B cell (primary cell): ENCODE measurements around the gene HIPK3. TPM values are rescaled to one million over a fixed set of nuclear protein-coding genes. Genes with fewer than 3 reads are reported as not detected.

Experiments used
- ATAC-seq: fragments of 200-7000 bp; cut with Tn5 transposase; one replicate; pipeline ENCODE4 v1.10.0; 2021; ENCODE audit warnings: low read depth, mild to moderate bottlenecking, moderate number of reproducible peaks, moderate library complexity
- CTCF ChIA-PET: fragments of 350-600 bp; sonication (Branson Sonifier 250); formaldehyde crosslinking; loops from one replicate; lab custom pipeline; 2021; ENCODE audit warnings: antibody characterized with exemption, inconsistent platforms; lab: Charles Lee
- POLR2A ChIA-PET: fragments of 350-600 bp; sonication (Branson Sonifier 250); formaldehyde crosslinking; loops from one replicate; lab custom pipeline; 2021; ENCODE audit warnings: antibody characterized with exemption; lab: Charles Lee
- DNase-seq: peaks from one replicate; pipeline ENCODE4 v3.0.0; 2013
- H2AFZ ChIP-seq: 2 replicates; pipeline ENCODE4 v1.6.1; 2012; ENCODE audit warnings: mild to moderate bottlenecking, low read depth, low read length; ENCODE audit not compliant: insufficient read depth, poor library complexity, severe bottlenecking
- H3K27ac ChIP-seq, 2 donors: 1 replicate in 1 of 2; 2 replicates in 1 of 2; pipeline ENCODE4 v1.5.1; 2012 to 2013; ENCODE audit warnings: low read length in 2 of 2, mild to moderate bottlenecking in 2 of 2, moderate library complexity in 1 of 2
- H3K27me3 ChIP-seq, 4 experiments: fragments of 200-600 bp in 1 of 4; sonication (generic) in 1 of 4; replicated peaks in 1 of 4; 1 replicate in 2 of 4; 2 replicates in 2 of 4; pipeline versions ENCODE4 v1.6.1 to v1.7.0; 2013 to 2016; ENCODE audit warnings: low read length in 3 of 4, mild to moderate bottlenecking in 2 of 4, mixed read lengths in 1 of 4, moderate library complexity in 1 of 4; ENCODE audit not compliant: insufficient read depth in 4 of 4, control insufficient read depth in 3 of 4; ENCODE audit errors: control extremely low read depth in 1 of 4
- H3K36me3 ChIP-seq, 2 experiments: replicated peaks in 1 of 2; 1 replicate in 1 of 2; 2 replicates in 1 of 2; pipeline versions ENCODE4 v1.6.1 to v1.7.1; 2013; ENCODE audit warnings: low read length in 1 of 2; ENCODE audit not compliant: insufficient read depth in 2 of 2, control insufficient read depth in 1 of 2; ENCODE audit errors: control extremely low read depth in 1 of 2, extremely low read depth in 1 of 2
- H3K4me1 ChIP-seq, 2 donors: fragments of 200-600 bp in 1 of 2; sonication (generic) in 1 of 2; 1 replicate in 1 of 2; 2 replicates in 1 of 2; pipeline versions ENCODE4 v1.5.1 to v1.6.1; 2013 to 2017; ENCODE audit warnings: low read length in 2 of 2; ENCODE audit not compliant: control insufficient read depth in 2 of 2, insufficient read depth in 2 of 2
- H3K4me2 ChIP-seq: replicated peaks from 2 replicates; pipeline ENCODE3; 2012; ENCODE audit warnings: mild to moderate bottlenecking, low read depth, low read length; ENCODE audit not compliant: poor library complexity, severe bottlenecking
- H3K4me3 ChIP-seq, 5 experiments: fragments of 200-600 bp in 1 of 5; sonication (generic) in 1 of 5; 1 replicate in 3 of 5; 2 replicates in 2 of 5; pipeline versions ENCODE4 v1.5.1 to v1.7.0; 2011 to 2016; ENCODE audit warnings: low read length in 4 of 5, mild to moderate bottlenecking in 4 of 5, low read depth in 2 of 5, control low read depth in 1 of 5, moderate library complexity in 1 of 5; ENCODE audit not compliant: insufficient read depth in 1 of 5; ENCODE audit errors: control extremely low read depth in 1 of 5, extremely low read depth in 1 of 5
- H3K79me2 ChIP-seq: fragments of 200-600 bp; sonication (generic); one replicate; pipeline ENCODE4 v1.6.0; 2016; ENCODE audit warnings: low read length; ENCODE audit not compliant: control insufficient read depth, insufficient read depth
- H3K9ac ChIP-seq: fragments of 200-600 bp; sonication (generic); 2 replicates; pipeline ENCODE4 v1.6.1; 2017; ENCODE audit warnings: mild to moderate bottlenecking, low read length, moderate library complexity
- H3K9me3 ChIP-seq, 3 donors: one replicate each; pipeline versions ENCODE4 v1.6.1 to v1.7.1; 2013; ENCODE audit warnings: low read length in 2 of 3; ENCODE audit not compliant: control insufficient read depth in 2 of 3, insufficient read depth in 1 of 3; ENCODE audit errors: control extremely low read depth in 1 of 3
- H4K20me1 ChIP-seq: 2 replicates; pipeline ENCODE4 v1.6.0; 2012; ENCODE audit warnings: mild to moderate bottlenecking, low read length; ENCODE audit not compliant: insufficient read depth, control insufficient read depth, poor library complexity, severe bottlenecking
- H3K27ac Mint-ChIP-seq: one replicate; pipeline ENCODE4 v1.8.0; 2021; ENCODE audit warnings: mixed read lengths
- H3K27me3 Mint-ChIP-seq: one replicate; pipeline ENCODE4 v1.8.0; 2021; ENCODE audit warnings: mixed read lengths
- H3K4me1 Mint-ChIP-seq: one replicate; pipeline ENCODE4 v1.8.0; 2021; ENCODE audit warnings: mixed read lengths
- H3K4me3 Mint-ChIP-seq: one replicate; pipeline ENCODE4 v1.8.0; 2021; ENCODE audit warnings: mixed read lengths
- H3K9me3 Mint-ChIP-seq: one replicate; pipeline ENCODE4 v1.8.0; 2022; ENCODE audit warnings: mixed read lengths; ENCODE audit not compliant: insufficient read depth
- CTCF ChIP-seq: fragments of 200-600 bp; IDR thresholded peaks from one replicate; pipeline ENCODE4 v1.8.0; 2022; ENCODE audit warnings: antibody characterized with exemption, mild to moderate bottlenecking
- EZH2 ChIP-seq: IDR thresholded peaks from 2 replicates; pipeline ENCODE4 v1.6.1; 2012; ENCODE audit warnings: borderline replicate concordance, low read depth, mild to moderate bottlenecking, moderate library complexity, low read length; ENCODE audit not compliant: insufficient read depth, poor library complexity, severe bottlenecking
- WGBS: methylation state at CpG from one replicate; pipeline ENCODE4 v1.1.5; 2013; ENCODE audit warnings: missing lambda C conversion rate; ENCODE audit not compliant: insufficient coverage; 5-methylcytosine and 5-hydroxymethylcytosine counted together
- intact Hi-C: fragments of 100-400 bp; cut with micrococcal nuclease; formaldehyde crosslinking; loops from one replicate; pipeline ENCODE4 v1.10.0; 2022
- polyA plus RNA-seq: library from polyadenylated mRNA; depleted of rRNA; stranded (reverse); fragments of >200 nt; gene quantifications from 2 replicates; pipeline ENCODE4 v1.2.3, GENCODE V29; 2012
- total RNA-seq, 2 donors: library from RNA; stranded (reverse); fragments of 120-200 nt in 1 of 2; gene quantifications; 1 replicate in 1 of 2; 2 replicates in 1 of 2; pipeline versions ENCODE4 v1.2.3 to v1.2.4, GENCODE V29; 2013 to 2022

The HIPK3 gene
- total and polyA plus RNA-seq, 2 donors (not counting 1 experiment from before 2014, with no cell fraction given): 13.1 to 81.6 TPM

- intact Hi-C loops: no loop called here
- no peak overlapping the region for H3K4me3 Mint-ChIP-seq
- CTCF ChIA-PET: interaction anchor here (1.2 kb wide), 1 partner anchor 10 kb away, joined by 4 read pairs; no protein-coding TSS in a partner anchor
Observed at GRCh38 chr11:33315822-33316221, 58.6 kb downstream of the HIPK3 start.

GRCh38 chr11:33317662-33318061 lies 60.5 kb downstream of the HIPK3 start:
- Mint-ChIP-seq H3K27ac (no peak overlapping the region), H3K4me3 (no peak overlapping the region), H3K9me3 (no peaks in the 10 kb centered on the region), H3K4me1 (peaks cover 23% of the 10 kb centered on the region), H3K27me3 (no peaks in the 10 kb centered on the region)
- Histone ChIP-seq H3K36me3 (no peaks in the 10 kb centered on the region), H3K79me2 (peaks cover 73% of the 10 kb centered on the region), H2AFZ (no peak overlapping the region), H3K9ac (no peak overlapping the region), H3K4me2 (no peak overlapping the region), H3K4me3 (no peak overlapping the region), H3K9me3 (no peaks in the 10 kb centered on the region), H3K27me3 (no peaks in the 10 kb centered on the region), H4K20me1 (peaks cover 34% of the 10 kb centered on the region), H3K27ac (no peak overlapping the region), H3K4me1 (peaks cover 16 to 24% of the 10 kb centered on the region in 2 donors)
- ATAC-seq (no peak), DNase-seq (no peak)
- intact Hi-C loops: no loop called here
- ChIA-PET POLR2A (no interaction called here), CTCF (no interaction called here)
- WGBS: no CpG with 5 or more reads among the region's 1 CpG
- TF ChIP-seq CTCF (no peak), EZH2 (no peak)

More at GRCh38 chr11:33315822-33316221, 58.6 kb downstream of the HIPK3 start:
- ATAC-seq (no peak), DNase-seq (no peak)
- no peaks in the 10 kb centered on the region for H3K27me3 ChIP-seq
- no peak overlapping the region for H3K4me3 ChIP-seq
- no peak overlapping the region for H3K27ac Mint-ChIP-seq
- peaks cover 30% of the 10 kb centered on the region for H3K4me1 Mint-ChIP-seq
- POLR2A ChIA-PET: no interaction called here
- no CpG with 5 or more reads among the region's 3 CpGs for WGBS
- H4K20me1 ChIP-seq: peaks cover 41% of the 10 kb centered on the region
- H3K79me2 ChIP-seq: peaks cover 79% of the 10 kb centered on the region
- peaks cover 0 to under 1% of the 10 kb centered on the region in 2 experiments for H3K36me3 ChIP-seq
- H3K9me3 Mint-ChIP-seq: no peaks in the 10 kb centered on the region
- no peaks in the 10 kb centered on the region for H3K9me3 ChIP-seq
- peaks cover 11 to 17% of the 10 kb centered on the region in 2 donors for H3K4me1 ChIP-seq
- H3K4me2 ChIP-seq: no peak overlapping the region
- H3K9ac ChIP-seq: no peak overlapping the region
- H3K27me3 Mint-ChIP-seq: no peaks in the 10 kb centered on the region
- TF ChIP-seq EZH2 (no peak), CTCF (no peak)
- H2AFZ ChIP-seq: no peak overlapping the region
- H3K27ac ChIP-seq: no peak overlapping the region
